K562 (cell line): ENCODE measurements around the gene HDAC1. TPM values are rescaled to one million over a fixed set of nuclear protein-coding genes. Genes with fewer than 3 reads are reported as not detected.

Experiments
- MGA ChIP-seq: fragments of 450-650 bp; IDR thresholded peaks from 2 replicates; pipeline ENCODE4 v1.6.1; 2016; ENCODE audit warnings: mild to moderate bottlenecking, moderate library complexity
- RBM34 ChIP-seq: fragments of 200-400 bp; formaldehyde crosslinking; IDR thresholded peaks from 2 replicates; pipeline ENCODE4 v1.6.1; 2018; ENCODE audit warnings: low read length, borderline replicate concordance; ENCODE audit not compliant: insufficient read depth
- STAT5A ChIP-seq: IDR thresholded peaks from 2 replicates; pipeline ENCODE4 v1.6.1; 2012; ENCODE audit warnings: low read length, inconsistent platforms, borderline replicate concordance
- polyA plus RNA-seq, 8 experiments: library from polyadenylated mRNA; depleted of rRNA in 4 of 8; stranded (reverse) in 5 of 8; unstranded in 3 of 8; fragments of >200 nt; fragmentation: Nextera tagmentation in 2 of 8; fragmentation: Illumina TruSeq in 1 of 8; extraction: Ambion mirVana in 2 of 8; extraction: Trizol in 1 of 8; gene quantifications; 2 replicates each; pipeline versions ENCODE4 v1.2.1 to v1.2.3, GENCODE V29; 2011 to 2014; ENCODE audit warnings: inconsistent platforms in 1 of 8, missing spikeins in 1 of 8
- total RNA-seq, 7 experiments: library from RNA; depleted of rRNA in 6 of 7; stranded (reverse); fragments of >200 nt in 6 of 7; fragmentation: Illumina TruSeq in 2 of 7; extraction: Trizol in 2 of 7; gene quantifications; 2 replicates each; pipeline versions ENCODE4 v1.2.1 to v1.2.3, GENCODE V29; 2011 to 2021; ENCODE audit warnings: low replicate concordance in 1 of 7

HDAC1 gene
- total and polyA plus RNA-seq, 9 of the 15 experiments (the other 6 are each of a cell fraction or from before 2014, with no cell fraction given): 169 to 384 (median 193) TPM

GRCh38 chr1:32362474-32363313 is 70.8 kb downstream of the HDAC1 start, which contains the start of the genes FAM229A and TSSK3 (continued):
- TF ChIP-seq MGA (no peak), STAT5A (no peak), RBM34 (no peak)
